ENCODE data around the gene TMPRSS3.

TMPRSS3 gene

GRCh38 chr21:42398436-42399028 is 2.7 kb upstream of the TMPRSS3 start:
- no peaks in the 10 kb centered on the region for H3K4me1 ChIP-seq (ENCODE audit: control insufficient read depth, insufficient read depth, low read length, unreplicated experiment)
- no peak overlapping the region for H3K4me3 ChIP-seq (ENCODE audit: low read depth, low read length)
- H3K79me2 ChIP-seq (ENCODE audit: control insufficient read depth, insufficient read depth, low read length, unreplicated experiment) = no peaks in the 10 kb centered on the region
- H3K27ac ChIP-seq (ENCODE audit: low read depth, low read length) = no peak overlapping the region
- H2AFZ ChIP-seq (ENCODE audit: low read length, unreplicated experiment) = no peak overlapping the region
- H3K36me3 ChIP-seq (ENCODE audit: insufficient read depth, low read length) = no peaks in the 10 kb centered on the region
- peaks cover 56% of the 10 kb centered on the region for H3K27me3 ChIP-seq (ENCODE audit: insufficient read depth, low read length)

DNA sequence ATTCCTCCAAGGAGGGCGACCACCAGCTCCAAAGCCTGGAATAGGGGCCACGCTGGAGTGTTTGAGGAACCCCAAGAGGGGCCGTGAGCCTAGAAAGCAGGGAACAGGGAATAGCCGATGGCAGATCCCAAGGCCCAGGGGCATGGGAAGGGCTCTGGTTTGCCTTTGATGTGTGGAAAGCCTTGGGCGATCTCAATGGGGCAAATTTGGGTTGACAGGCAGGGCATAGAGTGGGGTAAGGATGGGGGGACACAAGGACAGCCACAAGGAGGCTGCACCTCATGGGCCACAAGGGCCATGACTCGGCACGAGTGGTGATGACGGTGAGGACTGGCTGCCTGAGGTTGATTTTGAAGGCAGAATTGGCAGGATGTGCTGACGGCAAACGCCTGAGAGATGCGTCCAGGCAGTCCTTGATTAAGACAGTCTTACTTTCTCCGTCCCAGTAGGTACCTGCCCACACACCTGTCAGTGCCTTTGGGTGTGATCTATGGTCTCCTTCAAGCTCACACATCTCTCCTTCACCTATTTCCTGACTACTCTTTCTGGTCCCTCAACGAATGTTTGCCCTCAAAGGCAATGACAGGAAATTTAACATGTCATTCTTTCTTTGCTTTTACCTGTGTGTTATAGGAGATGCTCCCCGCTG is 2.0 kb upstream of the TMPRSS3 start:
- Histone ChIP-seq H3K79me2 (ENCODE audit: control insufficient read depth, insufficient read depth, low read length, unreplicated experiment) (no peaks in the 10 kb centered on the region), H3K4me3 (ENCODE audit: low read depth, low read length) (no peak overlapping the region), H2AFZ (ENCODE audit: low read length, unreplicated experiment) (no peak overlapping the region), H3K4me1 (ENCODE audit: control insufficient read depth, insufficient read depth, low read length, unreplicated experiment) (no peaks in the 10 kb centered on the region), H3K27me3 (ENCODE audit: insufficient read depth, low read length) (peaks cover 62% of the 10 kb centered on the region), H3K36me3 (ENCODE audit: insufficient read depth, low read length) (no peaks in the 10 kb centered on the region), H3K27ac (ENCODE audit: low read depth, low read length) (no peak overlapping the region)

DNA sequence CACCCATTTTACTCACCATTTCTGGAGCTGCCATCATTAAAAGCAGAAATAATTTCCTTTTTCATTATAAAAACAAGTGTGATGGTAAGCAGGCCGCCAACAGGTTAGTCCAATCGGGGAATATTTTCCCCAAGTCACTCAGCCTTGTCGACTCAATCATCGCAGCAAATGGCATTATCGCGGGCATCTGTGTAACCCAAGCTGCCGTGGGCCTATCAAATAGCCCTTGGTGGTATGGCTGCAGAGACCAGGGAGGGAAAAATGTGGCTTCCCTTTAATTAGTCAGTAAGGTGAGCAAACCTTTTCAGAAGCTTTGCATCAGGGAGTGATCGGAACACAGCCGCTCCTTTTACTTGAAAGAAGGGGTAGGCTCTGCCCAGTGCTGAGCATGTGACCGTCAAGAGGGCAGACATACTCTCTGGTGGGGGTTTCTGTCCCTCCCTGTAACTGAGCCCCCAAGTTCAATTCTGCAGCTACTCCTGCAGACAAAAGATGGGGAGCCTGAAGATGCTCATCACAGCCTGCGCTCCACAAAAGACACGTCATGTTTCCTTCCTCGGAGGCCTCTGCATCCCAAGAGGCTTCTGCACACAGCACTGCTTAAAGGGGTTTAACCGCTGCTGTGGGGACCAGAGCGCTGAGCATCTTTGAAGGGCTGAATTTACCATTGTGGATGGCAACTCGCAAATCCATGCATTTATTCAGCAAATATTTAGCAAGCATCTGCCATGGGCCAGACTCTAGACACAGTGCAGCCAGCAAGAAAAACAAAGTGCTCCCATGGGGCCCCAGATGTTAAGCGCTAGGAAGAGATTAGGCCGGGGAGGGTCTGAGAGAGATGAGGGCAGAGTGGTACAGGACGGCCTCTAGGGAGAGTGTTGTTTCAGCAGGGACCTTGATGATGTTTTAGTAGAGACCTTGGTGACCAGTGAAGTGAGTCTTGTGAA is 1.2 kb upstream of the TMPRSS3 start:
- Histone ChIP-seq H3K27ac (ENCODE audit: low read depth, low read length) (no peak overlapping the region), H3K4me1 (ENCODE audit: control insufficient read depth, insufficient read depth, low read length, unreplicated experiment) (no peaks in the 10 kb centered on the region), H3K36me3 (ENCODE audit: insufficient read depth, low read length) (no peaks in the 10 kb centered on the region), H3K4me3 (ENCODE audit: low read depth, low read length) (no peak overlapping the region), H2AFZ (ENCODE audit: low read length, unreplicated experiment) (no peak overlapping the region), H3K27me3 (ENCODE audit: insufficient read depth, low read length) (peaks cover 69% of the 10 kb centered on the region), H3K79me2 (ENCODE audit: control insufficient read depth, insufficient read depth, low read length, unreplicated experiment) (no peaks in the 10 kb centered on the region)

DNA sequence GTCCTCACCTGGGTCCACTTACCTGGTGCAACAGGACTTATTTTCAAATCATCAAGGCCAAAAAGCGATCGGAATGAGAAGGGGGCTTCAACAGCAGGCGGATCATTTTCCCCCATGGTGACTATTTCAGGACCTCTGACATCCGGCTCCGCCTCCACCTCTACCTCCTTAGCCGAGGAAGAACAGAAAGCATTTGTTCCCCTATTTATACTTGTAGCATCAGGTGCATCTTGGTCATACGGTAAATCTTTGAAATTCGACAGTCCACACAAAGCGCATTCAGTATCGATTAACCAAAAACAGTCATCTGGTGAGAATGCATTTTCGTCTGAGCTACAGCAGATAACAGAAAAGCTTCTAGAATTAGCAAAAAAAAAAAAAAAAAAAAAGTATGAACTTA is 550 bp downstream of the TMPRSS3 start:
- Histone ChIP-seq H3K36me3 (ENCODE audit: insufficient read depth, low read length) (no peaks in the 10 kb centered on the region), H3K27me3 (ENCODE audit: insufficient read depth, low read length) (peaks cover 80% of the 10 kb centered on the region), H3K4me3 (ENCODE audit: low read depth, low read length) (no peak overlapping the region), H2AFZ (ENCODE audit: low read length, unreplicated experiment) (no peak overlapping the region), H3K79me2 (ENCODE audit: control insufficient read depth, insufficient read depth, low read length, unreplicated experiment) (no peaks in the 10 kb centered on the region), H3K4me1 (ENCODE audit: control insufficient read depth, insufficient read depth, low read length, unreplicated experiment) (no peaks in the 10 kb centered on the region), H3K27ac (ENCODE audit: low read depth, low read length) (no peak overlapping the region)

DNA sequence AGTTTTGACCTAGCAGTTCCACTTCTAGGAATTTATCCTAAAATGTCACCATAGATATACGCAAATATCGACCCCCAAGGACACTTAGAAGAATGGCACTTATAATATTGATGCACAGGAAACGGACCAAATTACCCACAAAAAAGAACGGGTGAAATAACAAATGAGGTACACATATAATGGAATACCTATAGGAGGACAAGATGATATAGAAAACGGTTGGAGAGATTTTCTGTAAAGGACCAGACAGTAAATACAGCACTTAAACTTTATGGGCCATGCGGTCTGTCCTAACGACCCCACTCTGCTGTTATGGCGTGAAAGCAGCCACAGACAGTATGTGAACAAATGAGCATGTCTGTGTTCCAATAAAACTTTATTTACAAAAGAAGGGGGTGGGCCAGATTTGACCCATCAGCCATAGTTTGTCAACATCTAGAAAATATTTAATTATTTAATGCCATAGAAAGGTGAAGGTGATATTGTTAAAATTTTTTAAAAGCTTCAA is 2.4 kb downstream of the TMPRSS3 start:
- no peak overlapping the region for H2AFZ ChIP-seq (ENCODE audit: low read length, unreplicated experiment)
- H3K79me2 ChIP-seq (ENCODE audit: control insufficient read depth, insufficient read depth, low read length, unreplicated experiment) = no peaks in the 10 kb centered on the region
- no peak overlapping the region for H3K27ac ChIP-seq (ENCODE audit: low read depth, low read length)
- no peak overlapping the region for H3K4me3 ChIP-seq (ENCODE audit: low read depth, low read length)
- no peaks in the 10 kb centered on the region for H3K4me1 ChIP-seq (ENCODE audit: control insufficient read depth, insufficient read depth, low read length, unreplicated experiment)
- H3K36me3 ChIP-seq (ENCODE audit: insufficient read depth, low read length) = no peaks in the 10 kb centered on the region
- peaks cover 95% of the 10 kb centered on the region for H3K27me3 ChIP-seq (ENCODE audit: insufficient read depth, low read length)

DNA sequence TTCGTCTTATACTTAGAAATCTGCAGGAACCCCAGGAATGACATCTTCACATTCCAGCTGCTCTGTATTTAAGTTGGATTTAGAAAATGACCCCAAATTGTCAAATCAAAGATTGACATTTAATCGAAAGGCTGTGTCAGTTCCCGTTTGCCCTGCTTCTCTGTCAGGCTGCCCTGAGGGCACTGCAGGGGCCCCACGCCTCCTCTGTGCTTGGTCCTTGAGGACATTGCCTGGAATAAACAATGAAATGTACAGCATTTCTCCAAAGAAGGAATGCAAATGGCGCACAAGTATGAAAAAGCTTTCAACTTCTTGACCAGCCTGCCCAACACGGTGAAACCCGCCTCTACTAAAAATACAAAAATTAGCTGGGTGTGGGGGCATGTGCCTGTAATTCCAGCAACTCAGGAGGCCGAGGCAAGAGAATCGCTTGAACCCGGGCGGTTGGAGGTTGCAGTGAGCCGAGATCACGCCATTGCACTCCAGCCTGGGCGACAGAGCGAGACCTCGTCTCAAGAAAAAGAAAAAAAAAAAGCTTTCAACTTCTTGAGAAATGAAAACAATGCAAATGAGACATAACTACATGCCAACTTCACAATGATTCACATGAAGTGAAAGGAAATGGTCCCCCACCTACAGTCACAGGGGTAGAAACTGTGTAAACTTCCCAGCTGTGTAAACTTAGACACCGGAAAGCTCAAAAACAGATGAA is 3.0 kb downstream of the TMPRSS3 start:
- Histone ChIP-seq H3K79me2 (ENCODE audit: control insufficient read depth, insufficient read depth, low read length, unreplicated experiment) (no peaks in the 10 kb centered on the region), H3K4me1 (ENCODE audit: control insufficient read depth, insufficient read depth, low read length, unreplicated experiment) (no peaks in the 10 kb centered on the region), H3K27ac (ENCODE audit: low read depth, low read length) (no peak overlapping the region), H3K4me3 (ENCODE audit: low read depth, low read length) (no peak overlapping the region), H3K27me3 (ENCODE audit: insufficient read depth, low read length) (peaks cover 95% of the 10 kb centered on the region), H2AFZ (ENCODE audit: low read length, unreplicated experiment) (no peak overlapping the region), H3K36me3 (ENCODE audit: insufficient read depth, low read length) (no peaks in the 10 kb centered on the region)

DNA sequence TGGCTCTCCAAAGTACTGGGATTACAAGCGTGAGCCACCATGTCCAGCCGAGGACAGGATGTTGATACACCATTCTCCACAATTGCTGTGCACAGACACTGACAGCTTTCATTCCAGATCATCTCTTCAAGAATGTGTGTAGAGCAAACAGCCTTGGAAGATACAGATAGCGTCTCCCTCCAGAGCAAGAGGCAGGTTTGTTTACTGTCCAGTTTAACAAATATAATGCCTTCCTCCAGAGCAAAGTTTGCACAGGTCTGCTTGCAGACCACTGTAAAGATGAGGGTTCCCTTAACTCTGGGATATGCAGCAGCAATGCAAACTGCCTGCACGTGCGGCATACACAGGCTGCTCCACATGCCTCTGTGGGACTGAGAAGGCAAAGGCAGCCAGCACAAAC is 4.6 kb downstream of the TMPRSS3 start:
- Histone ChIP-seq H3K79me2 (ENCODE audit: control insufficient read depth, insufficient read depth, low read length, unreplicated experiment) (no peaks in the 10 kb centered on the region), H3K27ac (ENCODE audit: low read depth, low read length) (no peak overlapping the region), H3K4me3 (ENCODE audit: low read depth, low read length) (no peak overlapping the region), H3K4me1 (ENCODE audit: control insufficient read depth, insufficient read depth, low read length, unreplicated experiment) (no peaks in the 10 kb centered on the region), H3K27me3 (ENCODE audit: insufficient read depth, low read length) (peaks cover 93% of the 10 kb centered on the region), H3K36me3 (ENCODE audit: insufficient read depth, low read length) (no peaks in the 10 kb centered on the region), H2AFZ (ENCODE audit: low read length, unreplicated experiment) (no peak overlapping the region)

DNA sequence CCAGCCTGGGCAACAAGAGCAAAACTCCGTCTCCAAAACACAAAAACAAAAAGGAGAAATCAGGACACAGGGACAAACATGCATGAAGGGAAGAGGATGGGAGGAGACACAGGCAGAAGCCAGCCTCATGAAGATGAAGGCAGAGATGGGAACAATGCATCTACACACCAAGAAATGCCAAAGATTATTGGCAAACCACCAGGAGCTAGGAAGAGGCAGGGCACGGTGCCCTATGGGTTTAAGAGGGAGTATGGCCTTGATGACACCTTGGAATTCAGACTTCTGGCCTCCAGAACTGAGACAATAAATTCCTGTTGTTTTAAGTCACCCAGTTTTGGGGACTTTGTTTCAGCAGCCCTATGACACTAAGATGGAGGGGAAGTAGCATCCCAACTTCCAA is 5.2 kb downstream of the TMPRSS3 start:
- H3K4me3 ChIP-seq (ENCODE audit: low read depth, low read length) = no peak overlapping the region
- H3K4me1 ChIP-seq (ENCODE audit: control insufficient read depth, insufficient read depth, low read length, unreplicated experiment) = no peaks in the 10 kb centered on the region
- H3K27me3 ChIP-seq (ENCODE audit: insufficient read depth, low read length) = peaks cover 93% of the 10 kb centered on the region
- no peak overlapping the region for H2AFZ ChIP-seq (ENCODE audit: low read length, unreplicated experiment)
- H3K79me2 ChIP-seq (ENCODE audit: control insufficient read depth, insufficient read depth, low read length, unreplicated experiment) = no peaks in the 10 kb centered on the region
- H3K27ac ChIP-seq (ENCODE audit: low read depth, low read length) = no peak overlapping the region
- H3K36me3 ChIP-seq (ENCODE audit: insufficient read depth, low read length) = no peaks in the 10 kb centered on the region

- Histone ChIP-seq H3K27me3 (ENCODE audit: insufficient read depth, low read length) (peaks cover 94% of the 10 kb centered on the region), H3K36me3 (ENCODE audit: insufficient read depth, low read length) (no peaks in the 10 kb centered on the region), H3K4me1 (ENCODE audit: control insufficient read depth, insufficient read depth, low read length, unreplicated experiment) (no peaks in the 10 kb centered on the region), H3K4me3 (ENCODE audit: low read depth, low read length) (no peak overlapping the region), H2AFZ (ENCODE audit: low read length, unreplicated experiment) (no peak overlapping the region), H3K27ac (ENCODE audit: low read depth, low read length) (no peak overlapping the region), H3K79me2 (ENCODE audit: control insufficient read depth, insufficient read depth, low read length, unreplicated experiment) (no peaks in the 10 kb centered on the region)
These were observed 5.7 kb downstream of the TMPRSS3 start for GRCh38 chr21:42390193-42390592.

DNA sequence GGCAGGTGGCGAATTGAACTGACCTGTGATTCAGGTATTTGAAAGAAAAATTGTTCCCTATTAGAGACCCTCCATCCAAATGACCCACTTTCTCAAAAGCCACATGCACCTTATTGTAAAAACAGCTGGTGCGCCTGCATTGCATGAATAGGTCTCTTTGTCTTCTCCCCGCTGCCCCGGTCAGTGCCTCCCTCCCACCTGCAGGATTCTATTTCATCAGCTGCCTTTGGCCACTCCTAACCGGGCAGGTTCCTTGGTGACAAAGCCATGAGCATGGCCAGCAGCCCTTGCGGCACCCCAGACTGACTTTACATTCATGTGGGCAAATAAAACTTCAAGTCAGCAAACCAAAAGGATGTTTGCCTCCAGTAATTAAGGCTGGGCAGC is 6.4 kb downstream of the TMPRSS3 start:
- no peak overlapping the region for H3K27ac ChIP-seq (ENCODE audit: low read depth, low read length)
- H3K36me3 ChIP-seq (ENCODE audit: insufficient read depth, low read length) = no peaks in the 10 kb centered on the region
- no peaks in the 10 kb centered on the region for H3K79me2 ChIP-seq (ENCODE audit: control insufficient read depth, insufficient read depth, low read length, unreplicated experiment)
- H3K4me3 ChIP-seq (ENCODE audit: low read depth, low read length) = no peak overlapping the region
- H2AFZ ChIP-seq (ENCODE audit: low read length, unreplicated experiment) = no peak overlapping the region
- peaks cover 89% of the 10 kb centered on the region for H3K27me3 ChIP-seq (ENCODE audit: insufficient read depth, low read length)
- no peaks in the 10 kb centered on the region for H3K4me1 ChIP-seq (ENCODE audit: control insufficient read depth, insufficient read depth, low read length, unreplicated experiment)

Data from ACC112 (cell line).